Activated T-cell treated with anti-CD3 and anti-CD28 coated beads, Interleukin-2, amount 50 U/mL, for 4 hours (primary cell): Measurements from ENCODE around the gene MPP2. TPM values are rescaled to one million over a fixed set of nuclear protein-coding genes. Genes with fewer than 3 reads are reported as not detected.
A peak's percentile ranks its signal among the peaks of the same experiment; 100 is the strongest.
"Not testable (repeated sequence)": the region's sequence is repeated elsewhere in the genome, so short reads cannot be mapped to it uniquely, and the experiment has no call there.

ENCODE experiments used
- ATAC-seq, 2 donors: fragments of 200-7000 bp; cut with Tn5 transposase; one replicate each; pipeline ENCODE4 v1.10.0; 2021
- DNase-seq: peaks from one replicate; pipeline ENCODE4 v3.0.0-alpha.2; 2020
- H3K27me3 Mint-ChIP-seq: one replicate; pipeline ENCODE4 v1.8.0; 2021; ENCODE audit warnings: low read depth, mixed read lengths
- H3K36me3 Mint-ChIP-seq: one replicate; pipeline ENCODE4 v1.8.0; 2022; ENCODE audit warnings: mixed read lengths; ENCODE audit not compliant: insufficient read depth
- H3K4me1 Mint-ChIP-seq: one replicate; pipeline ENCODE4 v1.8.0; 2021; ENCODE audit warnings: low read depth, mixed read lengths
- H3K4me3 Mint-ChIP-seq: one replicate; pipeline ENCODE4 v1.8.0; 2021; ENCODE audit warnings: mild to moderate bottlenecking, moderate library complexity, mixed read lengths
- H3K9me3 Mint-ChIP-seq: one replicate; pipeline ENCODE4 v1.8.0; 2021; ENCODE audit warnings: mixed read lengths
- total RNA-seq, 3 donors: library from RNA; stranded (reverse); gene quantifications; one replicate each; pipeline ENCODE4 v1.2.1, GENCODE V29; 2021

MPP2 gene
- total RNA-seq, 3 donors from 2014 or later = 0.21 to 0.91 (median 0.54) TPM

GRCh38 chr17:43880420-43880991 is 26.8 kb downstream of the MPP2 start:
- H3K4me3 Mint-ChIP-seq = no peak overlapping the region
- no peaks in the 10 kb centered on the region for H3K9me3 Mint-ChIP-seq
- H3K36me3 Mint-ChIP-seq = no peaks in the 10 kb centered on the region
- H3K4me1 Mint-ChIP-seq = no peaks in the 10 kb centered on the region
- DNase-seq (peak; percentile 36), ATAC-seq (peak; percentile 33 to 44)
- H3K27me3 Mint-ChIP-seq = peaks cover 10% of the 10 kb centered on the region

DNA sequence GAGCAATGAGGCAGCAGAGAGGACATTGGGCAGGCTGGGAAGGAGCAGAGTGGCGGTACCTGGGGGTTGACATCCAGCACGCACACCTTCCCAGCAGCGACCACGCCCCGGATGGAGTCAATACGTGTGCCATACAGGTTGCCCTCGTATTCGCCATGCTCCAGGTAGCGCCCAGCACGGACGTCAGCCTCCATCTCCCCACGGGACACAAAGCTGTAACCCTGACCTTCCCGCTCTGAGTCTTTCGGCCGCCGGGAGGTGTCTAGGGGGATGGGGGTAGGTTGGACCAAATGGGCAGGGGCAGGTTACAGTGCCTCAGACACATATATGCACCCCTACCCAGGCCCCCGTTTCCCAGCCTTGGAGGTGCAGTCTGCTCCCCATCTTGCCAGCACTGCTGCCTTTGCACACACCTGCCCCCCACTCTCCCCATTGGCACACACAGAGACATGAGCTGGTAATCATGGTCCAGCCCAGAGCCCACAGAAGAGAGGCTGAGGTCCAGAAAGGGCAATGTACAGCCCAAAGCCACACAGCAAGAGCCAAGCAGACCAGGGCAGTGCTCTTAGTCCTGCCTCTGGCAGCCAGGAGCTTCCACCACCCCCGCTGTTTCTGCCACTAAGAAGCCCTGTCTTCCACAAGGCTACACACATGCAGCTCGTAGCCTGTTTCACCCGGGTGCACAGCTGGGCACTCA is 27.5 kb downstream of the MPP2 start:
- Mint-ChIP-seq H3K36me3 (no peaks in the 10 kb centered on the region), H3K9me3 (no peaks in the 10 kb centered on the region), H3K4me3 (no peak overlapping the region), H3K27me3 (peaks cover 10% of the 10 kb centered on the region), H3K4me1 (no peaks in the 10 kb centered on the region)
- DNase-seq (no peak), ATAC-seq (no peak)

DNA sequence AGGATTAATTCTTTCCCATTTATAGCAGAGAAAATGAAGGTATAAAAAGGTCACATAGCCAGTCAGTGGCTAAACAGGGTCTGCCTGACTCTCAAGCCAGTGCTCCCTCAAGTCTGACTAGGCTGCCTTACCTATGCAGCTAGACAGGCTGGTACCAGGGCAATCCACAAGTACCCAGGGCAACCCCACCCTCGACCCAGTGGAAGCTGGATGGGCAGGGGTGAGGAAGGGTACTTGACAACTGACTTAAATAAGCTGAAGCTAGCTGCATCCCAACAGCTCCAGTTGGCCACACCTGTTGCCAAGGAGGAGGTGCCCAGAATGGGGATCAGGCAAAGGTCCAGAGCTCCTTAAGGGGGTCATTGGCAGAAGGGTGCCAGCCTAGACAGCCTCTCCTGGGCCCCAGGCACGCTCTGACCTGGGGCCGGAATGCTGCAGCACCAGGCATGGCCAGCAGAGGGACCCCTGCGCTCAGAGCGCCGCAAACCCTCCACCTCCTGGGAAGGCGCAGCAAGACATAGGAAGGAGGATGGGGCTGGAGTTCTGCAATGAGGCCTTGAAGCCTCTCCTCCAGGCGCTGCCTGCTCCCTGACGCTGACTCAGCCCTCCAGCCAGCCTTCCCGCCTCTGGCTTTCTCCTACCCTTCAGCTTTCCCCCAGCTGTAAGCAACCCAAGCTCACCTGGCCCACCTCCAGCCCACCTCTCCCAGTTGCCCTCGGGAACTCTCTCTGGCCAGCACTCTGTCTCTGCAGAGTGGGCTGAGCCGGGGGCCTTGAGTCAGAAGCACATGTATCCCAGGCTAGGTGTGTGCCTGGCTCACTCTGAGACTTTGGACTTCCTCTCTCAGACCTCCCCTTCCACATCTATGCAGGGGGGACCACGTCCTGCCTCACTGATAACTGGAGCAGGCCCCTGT is 28.8 kb downstream of the MPP2 start:
- DNase-seq = peak; percentile 61
- peak; percentile 88 to 92 for ATAC-seq
- no peaks in the 10 kb centered on the region for H3K36me3 Mint-ChIP-seq
- no peaks in the 10 kb centered on the region for H3K9me3 Mint-ChIP-seq
- peaks cover 10% of the 10 kb centered on the region for H3K27me3 Mint-ChIP-seq
- H3K4me3 Mint-ChIP-seq = no peak overlapping the region
- H3K4me1 Mint-ChIP-seq = no peaks in the 10 kb centered on the region

GRCh38 chr17:43877451-43878155 is 29.7 kb downstream of the MPP2 start:
- peaks cover 10% of the 10 kb centered on the region for H3K27me3 Mint-ChIP-seq
- H3K9me3 Mint-ChIP-seq = no peaks in the 10 kb centered on the region
- no peak overlapping the region for H3K4me3 Mint-ChIP-seq
- DNase-seq (no peak), ATAC-seq (no peak)
- H3K36me3 Mint-ChIP-seq = no peaks in the 10 kb centered on the region
- no peaks in the 10 kb centered on the region for H3K4me1 Mint-ChIP-seq

GRCh38 chr17:43877031-43877430 is 30.3 kb downstream of the MPP2 start:
- ATAC-seq (no peak), DNase-seq (no peak)
- Mint-ChIP-seq H3K27me3 (peaks cover 12% of the 10 kb centered on the region), H3K36me3 (no peaks in the 10 kb centered on the region), H3K4me3 (no peak overlapping the region), H3K9me3 (no peaks in the 10 kb centered on the region), H3K4me1 (no peaks in the 10 kb centered on the region)

DNA sequence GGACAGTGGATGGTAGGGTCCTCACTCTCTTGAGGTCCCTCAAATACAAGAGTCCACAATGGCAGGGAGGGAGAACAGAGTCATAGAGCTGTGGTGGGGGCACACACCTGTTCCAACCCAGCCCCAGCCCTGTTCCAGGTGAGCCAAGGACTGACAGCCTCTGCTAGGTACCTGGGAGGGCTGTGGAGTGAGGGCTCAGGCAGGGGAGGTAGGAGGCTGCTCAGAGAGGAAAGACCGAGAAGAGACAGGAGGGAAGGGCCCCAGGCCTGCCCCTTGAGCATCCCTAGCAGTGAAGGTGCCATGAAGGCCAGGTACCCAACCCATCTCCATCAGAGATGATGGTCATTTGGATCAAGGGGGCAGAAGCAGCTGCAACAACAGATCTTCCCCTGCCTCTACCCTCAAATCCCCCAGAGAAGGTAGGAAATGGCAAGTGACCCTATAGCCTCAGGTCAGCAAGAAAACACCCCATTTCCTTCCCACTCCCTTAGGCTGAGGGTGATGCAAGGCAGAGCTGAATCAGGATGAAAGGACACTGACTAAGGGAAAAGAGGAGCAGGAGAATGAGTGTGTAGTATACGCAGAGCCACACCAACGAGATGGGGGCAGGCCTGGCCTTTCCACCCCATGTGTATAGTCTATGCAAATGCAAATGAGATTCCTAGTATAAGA is 31.7 kb downstream of the MPP2 start:
- no peaks in the 10 kb centered on the region for H3K9me3 Mint-ChIP-seq
- no peak overlapping the region for H3K4me3 Mint-ChIP-seq

GRCh38 chr17:43874293-43874692 is 33.0 kb downstream of the MPP2 start:
- ATAC-seq = no peak
- no peaks in the 10 kb centered on the region for H3K36me3 Mint-ChIP-seq
- H3K4me1 Mint-ChIP-seq = no peaks in the 10 kb centered on the region
- DNase-seq = no peak
- no peaks in the 10 kb centered on the region for H3K9me3 Mint-ChIP-seq
- no peak overlapping the region for H3K4me3 Mint-ChIP-seq
- H3K27me3 Mint-ChIP-seq = peaks cover 17% of the 10 kb centered on the region

More for the DNA sequence above, 31.7 kb downstream of the MPP2 start:
- ATAC-seq = no peak
- Mint-ChIP-seq H3K4me1 (no peaks in the 10 kb centered on the region), H3K27me3 (peaks cover 12% of the 10 kb centered on the region), H3K36me3 (no peaks in the 10 kb centered on the region)
- no peak for DNase-seq

DNA sequence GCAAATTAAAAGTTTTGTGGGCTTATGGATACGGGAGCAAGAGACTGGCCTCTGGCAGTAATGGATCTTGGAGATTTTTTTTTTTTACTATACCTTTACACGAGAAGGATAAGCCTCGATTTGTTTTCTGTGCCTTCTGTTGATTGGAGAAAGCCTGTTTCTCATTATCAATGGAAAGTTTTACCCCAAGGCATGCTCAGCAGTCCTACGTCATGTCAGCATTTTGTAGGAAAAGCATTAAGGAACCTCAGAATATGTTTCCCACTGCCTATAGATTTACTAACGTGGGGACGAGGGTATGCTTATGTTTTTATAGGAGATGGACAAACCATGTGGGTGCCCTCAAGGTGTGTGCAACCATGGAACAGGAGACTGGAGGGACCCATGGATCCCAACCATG is 33.5 kb downstream of the MPP2 start:
- H3K4me3 Mint-ChIP-seq = no peak overlapping the region
- DNase-seq (no peak), ATAC-seq (no peak)
- H3K27me3 Mint-ChIP-seq = peaks cover 15% of the 10 kb centered on the region
- no peaks in the 10 kb centered on the region for H3K36me3 Mint-ChIP-seq
- no peaks in the 10 kb centered on the region for H3K4me1 Mint-ChIP-seq
- no peaks in the 10 kb centered on the region for H3K9me3 Mint-ChIP-seq

GRCh38 chr17:43873091-43873490 is 34.2 kb downstream of the MPP2 start:
- Mint-ChIP-seq H3K4me1 (no peaks in the 10 kb centered on the region), H3K4me3 (no peak overlapping the region), H3K9me3 (no peaks in the 10 kb centered on the region), H3K27me3 (peaks cover 20% of the 10 kb centered on the region), H3K36me3 (no peaks in the 10 kb centered on the region)
- DNase-seq = no peak
- no peak for ATAC-seq

- DNase-seq = no peak
- no peaks in the 10 kb centered on the region for H3K9me3 Mint-ChIP-seq
- no peaks in the 10 kb centered on the region for H3K36me3 Mint-ChIP-seq
- H3K4me1 Mint-ChIP-seq = no peaks in the 10 kb centered on the region
- no peak for ATAC-seq
- peaks cover 21% of the 10 kb centered on the region for H3K27me3 Mint-ChIP-seq
- no peak overlapping the region for H3K4me3 Mint-ChIP-seq
Observed at GRCh38 chr17:43871946-43872690, 35.2 kb downstream of the MPP2 start.

- H3K36me3 Mint-ChIP-seq, DNase-seq, H3K4me1 Mint-ChIP-seq, H3K4me3 Mint-ChIP-seq, ATAC-seq, H3K9me3 Mint-ChIP-seq: not testable (repeated sequence)
- peaks cover 23% of the 10 kb centered on the region for H3K27me3 Mint-ChIP-seq
Observed at GRCh38 chr17:43869031-43869430, 38.3 kb downstream of the MPP2 start.

GRCh38 chr17:43868226-43868994 is 38.9 kb downstream of the MPP2 start:
- Mint-ChIP-seq H3K27me3 (peaks cover 21% of the 10 kb centered on the region), H3K9me3 (no peaks in the 10 kb centered on the region), H3K4me3 (no peak overlapping the region), H3K36me3 (no peaks in the 10 kb centered on the region), H3K4me1 (no peaks in the 10 kb centered on the region)
- ATAC-seq = no peak
- no peak for DNase-seq
